HCT116 (cell line): Measurements from ENCODE around the gene C2CD3. TPM values are rescaled to one million over a fixed set of nuclear protein-coding genes. Genes with fewer than 3 reads are reported as not detected.

ENCODE experiments used
- ATAC-seq: fragments of 200-7000 bp; cut with Tn5 transposase; 2 replicates; pipeline ENCODE4 v1.9.1; 2020; ENCODE audit warnings: mild to moderate bottlenecking, moderate library complexity
- BruUV-seq: library from RNA; stranded (reverse); fragments of 400-500 nt; replicated peaks from 2 replicates; lab custom pipeline; 2021; lab: Mats Ljungman, UMichigan
- CTCF ChIA-PET: fragments of 300-600 bp; sonication (Branson Sonifier 250); formaldehyde crosslinking; loops from one replicate; lab custom pipeline; 2021; ENCODE audit warnings: antibody characterized with exemption; lab: Charles Lee
- POLR2A ChIA-PET: fragments of 300-600, 350-600 bp; sonication (Branson Sonifier 250); formaldehyde crosslinking; loops from one replicate; lab custom pipeline; 2021; ENCODE audit warnings: antibody characterized with exemption; lab: Charles Lee
- RAD21 ChIA-PET, 2 experiments: fragments of 300-600 bp; sonication (Branson Sonifier 250); formaldehyde crosslinking; loops; one replicate each; lab custom pipeline; 2023; ENCODE audit warnings: low total read pairs in 2 of 2; ENCODE audit not compliant: uncharacterized antibody in 2 of 2, unreplicated experiment in 2 of 2, low non-redundant PET in 1 of 2; lab: Charles Lee
- DNase-seq: peaks from one replicate; pipeline ENCODE4 v3.0.0-alpha.2; 2010; ENCODE audit warnings: low read depth, low spot score
- H2AFZ ChIP-seq: fragments of 200-600 bp; shearing (Covaris generic), sonication (generic); 2 replicates; pipeline ENCODE4 v1.6.1; 2017; ENCODE audit warnings: low read depth, mixed run types, mixed read lengths, antibody characterized with exemption, low read length; ENCODE audit not compliant: poor library complexity, severe bottlenecking
- H3K27ac ChIP-seq: 2 replicates; pipeline ENCODE4 v1.5.1; 2012; ENCODE audit warnings: low read depth, low read length
- H3K27me3 ChIP-seq: fragments of 200-600 bp; sonication (generic); 2 replicates; pipeline ENCODE4 v1.6.1; 2016; ENCODE audit warnings: mixed run types, low read length, mixed read lengths; ENCODE audit not compliant: insufficient read depth
- H3K36me3 ChIP-seq, 2 experiments: fragments of 200-500 bp in 1 of 2; fragments of 200-600 bp in 1 of 2; sonication (Bioruptor generic) in 1 of 2; sonication (generic) in 1 of 2; 2 replicates each; pipeline versions ENCODE4 v1.5.1 to v1.6.1; 2014 to 2016; ENCODE audit warnings: low read length in 2 of 2, inconsistent platforms in 1 of 2, mixed read lengths in 1 of 2, mixed run types in 1 of 2; ENCODE audit not compliant: insufficient read depth in 2 of 2, control insufficient read depth in 1 of 2
- H3K4me1 ChIP-seq, 2 experiments: fragments of 200-600 bp in 1 of 2; sonication (generic) in 1 of 2; 2 replicates each; pipeline versions ENCODE4 v1.5.1 to v1.6.1; 2012 to 2017; ENCODE audit warnings: low read length in 2 of 2, inconsistent platforms in 1 of 2, mild to moderate bottlenecking in 1 of 2, mixed read lengths in 1 of 2, mixed run types in 1 of 2, moderate library complexity in 1 of 2; ENCODE audit not compliant: insufficient read depth in 2 of 2, control insufficient read depth in 1 of 2
- H3K4me2 ChIP-seq: fragments of 200-600 bp; sonication (generic); 2 replicates; pipeline ENCODE4 v1.6.1; 2017; ENCODE audit warnings: mixed run types, low read length, mixed read lengths
- H3K4me3 ChIP-seq, 2 experiments: fragments of 200-600 bp in 1 of 2; sonication (generic) in 1 of 2; replicated peaks in 1 of 2; 2 replicates each; pipeline ENCODE4 v1.5.1; 2011 to 2016; ENCODE audit warnings: low read length in 2 of 2, control low read depth in 1 of 2, low read depth in 1 of 2, mild to moderate bottlenecking in 1 of 2, mixed read lengths in 1 of 2, mixed run types in 1 of 2
- H3K79me2 ChIP-seq: fragments of 200-600 bp; sonication (generic); 2 replicates; pipeline ENCODE4 v1.6.1; 2017; ENCODE audit warnings: mild to moderate bottlenecking, mixed run types, low read length, moderate library complexity, mixed read lengths; ENCODE audit not compliant: insufficient read depth
- H3K9ac ChIP-seq: fragments of 200-600 bp; sonication (generic); 2 replicates; pipeline ENCODE4 v1.6.1; 2016; ENCODE audit warnings: low read length, mixed read lengths
- H3K9me2 ChIP-seq: fragments of 200-600 bp; sonication (generic), shearing (Covaris generic); 2 replicates; pipeline ENCODE4 v1.6.1; 2017; ENCODE audit warnings: mixed run types, mild to moderate bottlenecking, moderate library complexity; ENCODE audit not compliant: insufficient read depth
- H3K9me3 ChIP-seq, 2 experiments: fragments of 200-500 bp in 1 of 2; fragments of 200-600 bp in 1 of 2; sonication (Bioruptor generic) in 1 of 2; sonication (generic) in 1 of 2; 2 replicates each; pipeline ENCODE4 v1.6.1; 2014 to 2017; ENCODE audit warnings: low read length in 2 of 2, mixed read lengths in 2 of 2, inconsistent platforms in 1 of 2, low read depth in 1 of 2, mild to moderate bottlenecking in 1 of 2, mixed run types in 1 of 2, moderate library complexity in 1 of 2; ENCODE audit not compliant: control insufficient read depth in 1 of 2, insufficient read depth in 1 of 2
- H4K20me1 ChIP-seq: fragments of 200-600 bp; sonication (generic), shearing (Covaris generic); 2 replicates; pipeline ENCODE4 v1.6.1; 2017; ENCODE audit warnings: mixed run types, mild to moderate bottlenecking, moderate library complexity; ENCODE audit not compliant: insufficient read depth
- CBX3 ChIP-seq: IDR thresholded peaks from 2 replicates; pipeline ENCODE4 v1.6.1; 2012; ENCODE audit warnings: low read depth
- CEBPB ChIP-seq: IDR thresholded peaks from 2 replicates; pipeline ENCODE4 v1.6.1; 2012; ENCODE audit warnings: low read depth
- EGR1 ChIP-seq: IDR thresholded peaks from 2 replicates; pipeline ENCODE4 v1.6.1; 2012; ENCODE audit warnings: low read depth
- ELF1 ChIP-seq: IDR thresholded peaks from 2 replicates; pipeline ENCODE4 v1.6.1; 2012; ENCODE audit warnings: low read depth, borderline replicate concordance
- EZH2 ChIP-seq: fragments of 200-600 bp; sonication (generic); IDR thresholded peaks from 2 replicates; pipeline ENCODE4 v1.6.1; 2017; ENCODE audit warnings: antibody characterized with exemption, mixed run types
- FOSL1 ChIP-seq: IDR thresholded peaks from 2 replicates; pipeline ENCODE4 v1.6.1; 2012; ENCODE audit warnings: low read depth
- JUND ChIP-seq: IDR thresholded peaks from 2 replicates; pipeline ENCODE4 v1.6.1; 2012
- POLR2A ChIP-seq: IDR thresholded peaks from 2 replicates; pipeline ENCODE4 v1.7.0; 2011; ENCODE audit warnings: borderline replicate concordance; ENCODE audit not compliant: insufficient read depth, insufficient read length; ENCODE audit errors: extremely low read depth
- RAD21 ChIP-seq: IDR thresholded peaks from 2 replicates; pipeline ENCODE4 v1.6.1; 2012; ENCODE audit warnings: low read depth, mild to moderate bottlenecking
- SIN3A ChIP-seq: IDR thresholded peaks from 2 replicates; pipeline ENCODE4 v1.6.1; 2012; ENCODE audit warnings: low read depth
- SP1 ChIP-seq: IDR thresholded peaks from 2 replicates; pipeline ENCODE4 v1.6.1; 2012; ENCODE audit warnings: low read depth
- ZFX ChIP-seq: fragments of 450-650 bp; IDR thresholded peaks from 2 replicates; pipeline ENCODE4 v1.6.1; 2017
- intact Hi-C: fragments of 100-400 bp; cut with micrococcal nuclease; formaldehyde crosslinking; loops from 2 replicates; pipeline ENCODE4 v1.10.0; 2022
- total RNA-seq: library from RNA; stranded (reverse); gene quantifications from one replicate; pipeline ENCODE4 v1.2.1, GENCODE V29; 2021; ENCODE audit not compliant: unreplicated experiment
- TF ChIP-seq, protein P1 (sequence below), 3 experiments: fragments of 200-600 bp in 1 of 3; sonication (generic) in 1 of 3; IDR thresholded peaks in 2 of 3; conservative IDR thresholded peaks in 1 of 3; 2 replicates each; pipeline ENCODE4 v1.5.1; 2012 to 2017; ENCODE audit warnings: low read depth in 2 of 3, low read length in 2 of 3, antibody characterized with exemption in 1 of 3, borderline replicate concordance in 1 of 3, control low read depth in 1 of 3, mild to moderate bottlenecking in 1 of 3, mixed read lengths in 1 of 3, mixed run types in 1 of 3, moderate library complexity in 1 of 3; ENCODE audit not compliant: insufficient read depth in 1 of 3

C2CD3 gene
- total RNA-seq, 1 experiment from 2014 or later = 30.6 TPM

DNA sequence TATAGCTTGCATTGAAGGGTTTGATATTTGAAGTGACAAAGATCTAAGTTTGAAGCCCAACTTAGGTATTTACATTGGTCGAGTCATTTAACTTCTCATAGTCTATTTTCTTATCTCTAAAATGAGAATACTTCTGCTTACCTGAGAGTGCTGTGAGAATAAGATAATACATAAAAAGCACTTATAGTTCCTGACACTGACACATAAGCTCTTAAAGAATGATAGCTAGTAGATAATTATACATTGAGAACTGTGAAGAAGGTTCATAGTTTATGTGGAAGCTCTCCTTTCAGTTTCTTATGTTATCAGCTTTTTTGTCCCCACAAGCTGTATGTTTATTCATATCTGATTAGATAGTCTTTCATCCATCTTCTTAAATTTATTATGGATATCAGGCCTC is 5.1 kb upstream of the C2CD3 start:
- Histone ChIP-seq H2AFZ (no peak overlapping the region), H3K27ac (no peak overlapping the region), H3K4me1 (peaks cover 7 to 21% of the 10 kb centered on the region in 2 experiments; a peak in 2 of 4 replicates), H3K4me3 (no peak overlapping the region), H3K27me3 (no peaks in the 10 kb centered on the region), H3K9ac (no peak overlapping the region), H3K9me3 (no peaks in the 10 kb centered on the region), H4K20me1 (0 out of 2 replicates have a peak, but pooled peaks cover 9% of the 10 kb centered on the region), H3K36me3 (no peaks in the 10 kb centered on the region), H3K9me2 (no peaks in the 10 kb centered on the region), H3K4me2 (no peak overlapping the region), H3K79me2 (peaks cover 95% of the 10 kb centered on the region)
- intact Hi-C loops = no loop called here
- CTCF ChIA-PET = no interaction called here
- ATAC-seq (no peak), DNase-seq (no peak)
- RAD21 ChIA-PET = no interaction called here
- POLR2A ChIA-PET = no interaction called here
- BruUV-seq = no TSS peak
- no peak for TF ChIP-seq CBX3
- no peak for TF ChIP-seq SIN3A
- TF ChIP-seq ZFX = no peak
- TF ChIP-seq FOSL1 = no peak
- no peak for TF ChIP-seq JUND
- no peak for TF ChIP-seq EZH2
- TF ChIP-seq POLR2A = no peak
- TF ChIP-seq, protein P1, sequence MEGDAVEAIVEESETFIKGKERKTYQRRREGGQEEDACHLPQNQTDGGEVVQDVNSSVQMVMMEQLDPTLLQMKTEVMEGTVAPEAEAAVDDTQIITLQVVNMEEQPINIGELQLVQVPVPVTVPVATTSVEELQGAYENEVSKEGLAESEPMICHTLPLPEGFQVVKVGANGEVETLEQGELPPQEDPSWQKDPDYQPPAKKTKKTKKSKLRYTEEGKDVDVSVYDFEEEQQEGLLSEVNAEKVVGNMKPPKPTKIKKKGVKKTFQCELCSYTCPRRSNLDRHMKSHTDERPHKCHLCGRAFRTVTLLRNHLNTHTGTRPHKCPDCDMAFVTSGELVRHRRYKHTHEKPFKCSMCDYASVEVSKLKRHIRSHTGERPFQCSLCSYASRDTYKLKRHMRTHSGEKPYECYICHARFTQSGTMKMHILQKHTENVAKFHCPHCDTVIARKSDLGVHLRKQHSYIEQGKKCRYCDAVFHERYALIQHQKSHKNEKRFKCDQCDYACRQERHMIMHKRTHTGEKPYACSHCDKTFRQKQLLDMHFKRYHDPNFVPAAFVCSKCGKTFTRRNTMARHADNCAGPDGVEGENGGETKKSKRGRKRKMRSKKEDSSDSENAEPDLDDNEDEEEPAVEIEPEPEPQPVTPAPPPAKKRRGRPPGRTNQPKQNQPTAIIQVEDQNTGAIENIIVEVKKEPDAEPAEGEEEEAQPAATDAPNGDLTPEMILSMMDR (IDR thresholded peaks at IDR 0.05 in 2 of 3, conservative IDR thresholded peaks at IDR 0.05 in 1 of 3; ENCODE audit: borderline replicate concordance in 1 of 3, insufficient read depth in 1 of 3, low read depth in 2 of 3, low read length in 2 of 3) = no peak
- TF ChIP-seq CEBPB = no peak
- no peak for TF ChIP-seq RAD21
- TF ChIP-seq EGR1 = no peak
- TF ChIP-seq ELF1 = no peak
- no peak for TF ChIP-seq SP1
